HG03460 (cell line): ENCODE data around the gene SPAG9.

ENCODE experiments used
- ATAC-seq: cut with Tn5 transposase; IDR thresholded peaks from one replicate; pipeline ENCODE4 v1.9.1; 2021; ENCODE audit not compliant: unreplicated experiment

The SPAG9 gene

DNA sequence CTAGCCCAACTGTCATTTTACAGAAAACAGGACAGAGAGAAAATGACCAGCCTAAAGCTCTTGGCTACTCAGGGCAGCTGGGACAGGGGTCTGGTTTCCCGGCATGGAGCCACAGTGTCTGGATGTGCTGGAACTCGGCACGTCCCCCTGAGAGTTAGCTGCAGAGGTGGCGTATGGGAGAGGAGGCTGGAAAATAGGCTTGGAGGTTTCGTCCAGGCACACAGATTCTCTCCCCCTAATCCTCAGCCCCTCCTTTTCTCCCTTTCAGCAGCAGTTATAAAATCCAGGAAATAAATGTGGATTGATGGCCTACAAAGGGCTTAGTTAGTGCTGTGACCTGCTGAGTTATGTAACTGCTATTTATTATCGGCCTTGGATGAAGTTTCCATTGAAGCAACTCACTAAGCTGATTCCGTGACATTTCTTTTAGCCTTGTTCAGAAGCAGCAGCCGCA lies 165.0 kb downstream of the SPAG9 start:
- no peak for ATAC-seq

- ATAC-seq: no peak
These were observed 165.5 kb downstream of the SPAG9 start for GRCh38 chr17:50955160-50955559.

GRCh38 chr17:50954641-50955121 lies 166.0 kb downstream of the SPAG9 start:
- no peak for ATAC-seq

DNA sequence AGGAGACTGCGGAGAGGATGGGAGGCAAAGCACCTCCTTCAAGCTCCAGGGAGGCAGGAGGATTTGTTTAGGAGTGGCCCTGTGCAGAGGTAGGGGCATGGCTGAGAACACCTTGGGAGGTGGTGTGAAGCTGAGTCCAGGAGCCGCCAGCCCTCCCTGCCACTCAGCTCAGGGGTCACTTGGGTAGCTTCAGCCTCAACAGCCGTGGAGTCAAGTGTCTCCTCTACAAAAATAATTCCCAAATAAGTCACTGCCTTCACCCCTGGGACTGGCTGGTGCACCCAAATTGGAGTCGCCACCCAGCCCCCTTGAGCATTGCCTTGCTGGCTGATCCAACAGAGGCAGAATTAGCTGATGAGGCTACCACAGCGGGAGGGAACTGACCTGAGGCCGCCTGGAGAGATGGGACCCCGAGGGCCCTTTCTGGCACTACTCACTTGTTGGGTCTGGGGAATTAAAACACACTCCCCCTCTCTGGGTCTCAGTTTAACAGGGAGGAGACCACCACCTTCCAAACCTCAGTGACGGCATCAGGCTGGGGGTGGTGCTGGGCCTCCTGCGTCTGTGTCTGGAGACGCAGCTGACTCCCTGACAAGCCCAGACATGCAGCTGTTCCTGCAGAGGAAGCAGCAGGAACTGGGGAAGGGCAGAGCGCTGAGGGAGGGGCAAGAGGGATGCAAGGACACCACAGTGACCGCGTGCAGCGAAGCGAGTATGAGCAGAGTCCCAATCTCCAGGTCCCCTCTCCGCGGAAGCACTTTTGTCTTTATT lies 166.7 kb downstream of the SPAG9 start:
- no peak for ATAC-seq

GRCh38 chr17:50953518-50953830 lies 167.2 kb downstream of the SPAG9 start:
- ATAC-seq: no peak

GRCh38 chr17:50952889-50953288 lies 167.8 kb downstream of the SPAG9 start:
- no peak for ATAC-seq

DNA sequence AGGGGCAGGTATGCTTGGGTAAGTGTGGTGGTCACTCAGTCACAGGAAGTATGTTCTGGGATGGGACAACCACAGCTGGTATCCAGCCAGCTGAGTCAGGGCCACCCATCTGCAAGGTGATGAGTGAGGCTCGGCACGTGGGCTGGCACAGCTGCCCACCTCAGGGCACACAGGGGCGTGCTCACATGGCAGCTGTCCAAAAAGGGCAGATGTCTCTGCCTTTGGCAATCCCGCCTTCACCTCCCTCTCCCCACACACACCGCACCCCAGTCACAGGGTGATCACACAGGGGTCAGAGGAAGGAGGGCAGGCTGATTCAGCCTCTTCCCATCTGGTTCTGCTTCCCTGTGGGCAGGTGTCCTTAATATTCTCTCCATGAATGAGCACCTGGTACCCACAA lies 168.7 kb downstream of the SPAG9 start:
- no peak for ATAC-seq

DNA sequence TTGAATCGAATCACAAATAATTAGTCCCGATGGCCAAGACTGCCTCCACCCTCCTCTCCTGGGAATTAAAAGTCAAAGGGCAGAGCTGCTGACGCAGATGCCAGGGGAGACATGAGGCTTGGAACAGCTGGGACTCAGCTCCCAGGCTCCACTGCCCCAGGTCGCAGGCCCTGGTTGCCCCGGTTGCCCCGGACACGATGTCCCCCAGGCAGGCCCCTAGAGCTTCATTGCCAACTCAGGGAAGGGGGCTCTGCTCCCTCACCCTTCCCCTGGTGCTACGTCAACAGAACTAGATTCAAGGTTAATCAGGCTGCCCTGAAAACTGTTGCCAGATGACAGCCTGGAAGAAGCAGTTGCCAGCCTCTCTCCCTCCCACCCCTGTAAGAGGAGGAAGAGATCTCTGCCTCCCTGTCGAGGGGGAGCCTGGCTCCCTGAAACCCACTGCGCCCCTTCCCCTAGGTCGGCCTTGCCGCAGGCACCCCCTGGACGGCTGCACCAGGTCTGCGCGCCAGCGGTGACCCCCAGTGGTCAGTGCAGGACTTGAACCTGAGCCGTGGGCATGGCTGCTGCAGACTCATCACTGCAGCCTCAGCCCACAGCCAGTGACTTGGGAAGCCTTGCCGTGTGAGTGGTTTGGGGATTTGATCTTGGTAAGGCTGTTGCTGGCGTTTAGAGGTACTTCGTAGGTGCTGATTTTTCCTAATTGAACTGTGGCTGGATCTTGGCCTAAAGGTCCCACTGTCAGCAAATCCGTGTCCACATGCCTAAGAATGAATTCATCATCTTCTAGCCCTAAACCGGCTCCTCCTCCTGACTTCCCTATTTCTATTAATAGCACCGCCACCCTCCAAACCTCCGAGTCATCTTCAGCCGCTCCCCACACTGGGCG lies 170.4 kb downstream of the SPAG9 start:
- ATAC-seq: no peak

GRCh38 chr17:50949128-50949988 lies 171.3 kb downstream of the SPAG9 start:
- no peak for ATAC-seq

- no peak for ATAC-seq
These were observed 172.0 kb downstream of the SPAG9 start for GRCh38 chr17:50948711-50949110.

DNA sequence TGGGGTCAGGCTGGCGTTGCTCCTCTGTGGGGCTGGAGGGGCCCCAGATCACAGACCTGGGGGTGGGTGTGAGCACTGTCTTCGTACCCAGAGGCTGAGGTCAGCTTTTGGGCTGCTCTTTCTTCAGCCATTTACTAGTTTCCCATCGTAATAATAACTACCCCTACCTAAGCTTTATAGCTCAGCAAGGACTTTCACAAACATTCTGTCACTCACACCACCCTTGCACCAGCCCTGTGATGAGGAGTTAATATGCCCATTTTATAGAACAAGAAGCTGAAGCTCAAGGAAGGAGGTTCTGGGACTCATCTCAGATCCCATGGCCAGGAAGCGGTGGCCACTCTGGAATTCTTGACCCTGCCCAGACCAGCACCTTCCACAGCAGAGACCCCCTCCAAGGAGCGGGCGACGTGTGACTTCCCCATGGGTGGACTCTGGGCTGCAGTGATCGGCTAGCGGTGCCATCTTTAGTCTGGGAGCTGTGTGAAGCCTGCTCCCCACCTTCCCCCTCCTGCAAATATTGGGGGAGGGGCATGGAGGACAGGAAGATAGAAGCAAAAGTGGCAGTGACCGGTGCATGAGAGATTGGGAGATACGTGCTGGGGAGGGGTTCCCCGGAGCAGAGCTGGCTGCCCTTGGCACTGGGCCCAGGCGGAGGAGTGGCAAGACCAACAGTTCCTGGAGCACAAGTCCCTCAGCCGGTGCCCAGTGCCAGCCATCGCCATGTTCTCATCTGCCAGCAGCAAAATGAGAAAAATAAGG lies 172.7 kb downstream of the SPAG9 start:
- ATAC-seq: no peak

GRCh38 chr17:50946891-50947781 lies 173.5 kb downstream of the SPAG9 start:
- ATAC-seq: no peak

DNA sequence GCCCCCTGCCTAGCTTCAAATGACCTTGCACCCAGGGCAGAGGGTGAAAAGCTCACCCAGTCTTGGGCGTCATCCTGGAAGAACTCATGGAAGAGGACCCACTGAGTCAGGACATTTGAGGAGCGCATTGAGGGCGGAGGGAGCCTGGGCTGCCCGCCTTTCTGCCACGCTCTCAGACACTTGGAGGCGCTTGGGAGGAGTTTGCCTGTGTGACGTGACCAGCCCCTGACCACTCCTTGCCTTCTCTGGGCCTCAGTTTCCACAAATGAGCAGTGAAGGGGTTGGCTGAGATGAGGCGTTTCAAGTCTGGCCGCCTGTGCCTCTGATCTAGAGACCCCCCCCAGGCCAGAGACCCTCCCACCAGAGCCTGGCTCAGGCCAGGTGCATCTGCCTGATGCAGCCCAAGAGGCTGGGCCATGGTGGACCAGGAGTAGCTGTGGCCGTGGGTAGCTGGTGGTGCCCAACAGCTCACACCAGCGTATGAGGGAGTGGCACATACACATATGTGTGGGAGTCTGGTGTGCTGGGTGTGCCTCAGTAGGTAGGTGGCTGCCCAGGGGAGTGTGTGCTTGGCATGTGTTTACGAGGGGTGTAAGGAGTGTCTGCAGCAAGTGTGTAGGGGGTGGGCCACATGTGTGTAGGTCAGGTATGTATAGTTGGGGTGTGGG lies 174.3 kb downstream of the SPAG9 start:
- ATAC-seq: no peak

GRCh38 chr17:50945779-50946222 lies 174.9 kb downstream of the SPAG9 start:
- ATAC-seq: no peak

GRCh38 chr17:50944902-50945720 lies 175.6 kb downstream of the SPAG9 start:
- ATAC-seq: no peak

- no peak for ATAC-seq
These were observed 176.4 kb downstream of the SPAG9 start for GRCh38 chr17:50944054-50944901.

GRCh38 chr17:50943575-50943933 lies 177.1 kb downstream of the SPAG9 start:
- ATAC-seq: no peak
